ENCODE measurements around the gene TRPM4. TPM values are rescaled to one million over a fixed set of nuclear protein-coding genes. Genes with fewer than 3 reads are reported as not detected.

Gene TRPM4
- total and polyA plus RNA-seq, 2 of the 13 experiments (the other 11 are each of a cell fraction or from before 2014, with no cell fraction given), result 1.9 to 4.3 TPM

DNA sequence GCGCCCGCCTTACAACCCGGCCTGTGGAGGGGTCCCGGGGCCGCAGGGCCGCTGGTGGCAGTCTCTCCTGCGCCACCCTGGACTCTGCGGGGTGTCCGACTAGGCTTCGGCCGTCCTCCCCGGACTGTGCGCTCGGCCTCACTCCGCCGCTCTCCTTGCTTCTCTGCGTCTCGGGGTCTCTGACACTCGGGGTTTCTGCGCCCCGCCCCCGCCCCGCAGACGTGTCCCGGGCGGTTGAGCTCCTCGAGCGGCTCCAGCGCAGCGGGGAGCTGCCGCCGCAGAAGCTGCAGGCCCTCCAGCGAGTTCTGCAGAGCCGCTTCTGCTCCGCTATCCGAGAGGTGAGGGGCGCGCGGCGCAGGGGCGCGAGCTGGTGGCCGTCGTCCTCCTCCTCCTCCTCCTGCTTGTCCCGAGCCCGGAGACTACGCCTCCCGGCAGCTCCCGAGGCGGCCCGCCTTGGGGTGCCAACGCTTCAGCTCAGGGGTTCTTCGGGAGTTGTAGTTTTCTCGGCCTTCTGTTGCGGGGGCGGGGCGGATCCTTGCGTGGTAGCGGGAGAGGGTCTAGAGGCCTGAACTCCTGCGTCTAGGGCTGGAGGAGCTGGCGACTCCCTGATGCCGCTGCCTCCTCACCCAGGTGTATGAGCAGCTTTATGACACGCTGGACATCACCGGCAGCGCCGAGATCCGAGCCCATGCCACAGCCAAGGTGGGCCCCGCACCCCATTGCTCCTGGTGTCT lies 42.8 kb upstream of the TRPM4 start (continued):
- TF ChIP-seq, protein P1, sequence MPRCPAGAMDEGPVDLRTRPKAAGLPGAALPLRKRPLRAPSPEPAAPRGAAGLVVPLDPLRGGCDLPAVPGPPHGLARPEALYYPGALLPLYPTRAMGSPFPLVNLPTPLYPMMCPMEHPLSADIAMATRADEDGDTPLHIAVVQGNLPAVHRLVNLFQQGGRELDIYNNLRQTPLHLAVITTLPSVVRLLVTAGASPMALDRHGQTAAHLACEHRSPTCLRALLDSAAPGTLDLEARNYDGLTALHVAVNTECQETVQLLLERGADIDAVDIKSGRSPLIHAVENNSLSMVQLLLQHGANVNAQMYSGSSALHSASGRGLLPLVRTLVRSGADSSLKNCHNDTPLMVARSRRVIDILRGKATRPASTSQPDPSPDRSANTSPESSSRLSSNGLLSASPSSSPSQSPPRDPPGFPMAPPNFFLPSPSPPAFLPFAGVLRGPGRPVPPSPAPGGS (CRISPR knock-in tag; IDR thresholded peaks at IDR 0.05), result peak; percentile 12; the same call in 1 of the 2 replicates
- 0 out of 2 replicates have a peak, but pooled peaks have one; percentile 29 for TF ChIP-seq MEF2D (CRISPR knock-in tag; IDR thresholded peaks at IDR 0.05)
- TF ChIP-seq SNAPC2 (CRISPR knock-in tag; IDR thresholded peaks at IDR 0.05), result no peak
- TF ChIP-seq HCFC1 (IDR thresholded peaks at IDR 0.05; ENCODE audit: low read depth, low read length), result peak; percentile 56; the same call in 1 of the 2 replicates
- TF ChIP-seq HDAC1 (CRISPR knock-in tag; IDR thresholded peaks at IDR 0.05), result peak; percentile 41; the same call in 1 of the 2 replicates
- TF ChIP-seq NONO (IDR thresholded peaks at IDR 0.05), result no peak
- peak; percentile 42; the same call in 1 of the 2 replicates for TF ChIP-seq NONO (CRISPR knock-in tag; conservative IDR thresholded peaks at IDR 0.05)
- TF ChIP-seq, protein P2, sequence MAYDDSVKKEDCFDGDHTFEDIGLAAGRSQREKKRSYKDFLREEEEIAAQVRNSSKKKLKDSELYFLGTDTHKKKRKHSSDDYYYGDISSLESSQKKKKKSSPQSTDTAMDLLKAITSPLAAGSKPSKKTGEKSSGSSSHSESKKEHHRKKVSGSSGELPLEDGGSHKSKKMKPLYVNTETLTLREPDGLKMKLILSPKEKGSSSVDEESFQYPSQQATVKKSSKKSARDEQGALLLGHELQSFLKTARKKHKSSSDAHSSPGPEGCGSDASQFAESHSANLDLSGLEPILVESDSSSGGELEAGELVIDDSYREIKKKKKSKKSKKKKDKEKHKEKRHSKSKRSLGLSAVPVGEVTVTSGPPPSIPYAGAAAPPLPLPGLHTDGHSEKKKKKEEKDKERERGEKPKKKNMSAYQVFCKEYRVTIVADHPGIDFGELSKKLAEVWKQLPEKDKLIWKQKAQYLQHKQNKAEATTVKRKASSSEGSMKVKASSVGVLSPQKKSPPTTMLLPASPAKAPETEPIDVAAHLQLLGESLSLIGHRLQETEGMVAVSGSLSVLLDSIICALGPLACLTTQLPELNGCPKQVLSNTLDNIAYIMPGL (CRISPR knock-in tag; IDR thresholded peaks at IDR 0.05; ENCODE audit: borderline replicate concordance in 1 of 2, low read depth in 1 of 2), result peak; percentile 28 to 40; a peak in 2 of 4 replicates
- 0 out of 2 replicates have a peak, but pooled peaks have one; percentile 32 for TF ChIP-seq HIVEP1 (CRISPR knock-in tag; IDR thresholded peaks at IDR 0.05)
- TF ChIP-seq, protein P3, sequence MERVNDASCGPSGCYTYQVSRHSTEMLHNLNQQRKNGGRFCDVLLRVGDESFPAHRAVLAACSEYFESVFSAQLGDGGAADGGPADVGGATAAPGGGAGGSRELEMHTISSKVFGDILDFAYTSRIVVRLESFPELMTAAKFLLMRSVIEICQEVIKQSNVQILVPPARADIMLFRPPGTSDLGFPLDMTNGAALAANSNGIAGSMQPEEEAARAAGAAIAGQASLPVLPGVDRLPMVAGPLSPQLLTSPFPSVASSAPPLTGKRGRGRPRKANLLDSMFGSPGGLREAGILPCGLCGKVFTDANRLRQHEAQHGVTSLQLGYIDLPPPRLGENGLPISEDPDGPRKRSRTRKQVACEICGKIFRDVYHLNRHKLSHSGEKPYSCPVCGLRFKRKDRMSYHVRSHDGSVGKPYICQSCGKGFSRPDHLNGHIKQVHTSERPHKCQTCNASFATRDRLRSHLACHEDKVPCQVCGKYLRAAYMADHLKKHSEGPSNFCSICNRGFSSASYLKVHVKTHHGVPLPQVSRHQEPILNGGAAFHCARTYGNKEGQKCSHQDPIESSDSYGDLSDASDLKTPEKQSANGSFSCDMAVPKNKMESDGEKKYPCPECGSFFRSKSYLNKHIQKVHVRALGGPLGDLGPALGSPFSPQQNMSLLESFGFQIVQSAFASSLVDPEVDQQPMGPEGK (CRISPR knock-in tag; IDR thresholded peaks at IDR 0.05), result 0 out of 2 replicates have a peak, but pooled peaks have one; percentile 11
- TF ChIP-seq, protein P4, sequence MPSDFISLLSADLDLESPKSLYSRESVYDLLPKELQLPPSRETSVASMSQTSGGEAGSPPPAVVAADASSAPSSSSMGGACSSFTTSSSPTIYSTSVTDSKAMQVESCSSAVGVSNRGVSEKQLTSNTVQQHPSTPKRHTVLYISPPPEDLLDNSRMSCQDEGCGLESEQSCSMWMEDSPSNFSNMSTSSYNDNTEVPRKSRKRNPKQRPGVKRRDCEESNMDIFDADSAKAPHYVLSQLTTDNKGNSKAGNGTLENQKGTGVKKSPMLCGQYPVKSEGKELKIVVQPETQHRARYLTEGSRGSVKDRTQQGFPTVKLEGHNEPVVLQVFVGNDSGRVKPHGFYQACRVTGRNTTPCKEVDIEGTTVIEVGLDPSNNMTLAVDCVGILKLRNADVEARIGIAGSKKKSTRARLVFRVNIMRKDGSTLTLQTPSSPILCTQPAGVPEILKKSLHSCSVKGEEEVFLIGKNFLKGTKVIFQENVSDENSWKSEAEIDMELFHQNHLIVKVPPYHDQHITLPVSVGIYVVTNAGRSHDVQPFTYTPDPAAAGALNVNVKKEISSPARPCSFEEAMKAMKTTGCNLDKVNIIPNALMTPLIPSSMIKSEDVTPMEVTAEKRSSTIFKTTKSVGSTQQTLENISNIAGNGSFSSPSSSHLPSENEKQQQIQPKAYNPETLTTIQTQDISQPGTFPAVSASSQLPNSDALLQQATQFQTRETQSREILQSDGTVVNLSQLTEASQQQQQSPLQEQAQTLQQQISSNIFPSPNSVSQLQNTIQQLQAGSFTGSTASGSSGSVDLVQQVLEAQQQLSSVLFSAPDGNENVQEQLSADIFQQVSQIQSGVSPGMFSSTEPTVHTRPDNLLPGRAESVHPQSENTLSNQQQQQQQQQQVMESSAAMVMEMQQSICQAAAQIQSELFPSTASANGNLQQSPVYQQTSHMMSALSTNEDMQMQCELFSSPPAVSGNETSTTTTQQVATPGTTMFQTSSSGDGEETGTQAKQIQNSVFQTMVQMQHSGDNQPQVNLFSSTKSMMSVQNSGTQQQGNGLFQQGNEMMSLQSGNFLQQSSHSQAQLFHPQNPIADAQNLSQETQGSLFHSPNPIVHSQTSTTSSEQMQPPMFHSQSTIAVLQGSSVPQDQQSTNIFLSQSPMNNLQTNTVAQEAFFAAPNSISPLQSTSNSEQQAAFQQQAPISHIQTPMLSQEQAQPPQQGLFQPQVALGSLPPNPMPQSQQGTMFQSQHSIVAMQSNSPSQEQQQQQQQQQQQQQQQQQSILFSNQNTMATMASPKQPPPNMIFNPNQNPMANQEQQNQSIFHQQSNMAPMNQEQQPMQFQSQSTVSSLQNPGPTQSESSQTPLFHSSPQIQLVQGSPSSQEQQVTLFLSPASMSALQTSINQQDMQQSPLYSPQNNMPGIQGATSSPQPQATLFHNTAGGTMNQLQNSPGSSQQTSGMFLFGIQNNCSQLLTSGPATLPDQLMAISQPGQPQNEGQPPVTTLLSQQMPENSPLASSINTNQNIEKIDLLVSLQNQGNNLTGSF (CRISPR knock-in tag; IDR thresholded peaks at IDR 0.05), result 0 out of 2 replicates have a peak, but pooled peaks have one; percentile 30
- TF ChIP-seq, protein P5, sequence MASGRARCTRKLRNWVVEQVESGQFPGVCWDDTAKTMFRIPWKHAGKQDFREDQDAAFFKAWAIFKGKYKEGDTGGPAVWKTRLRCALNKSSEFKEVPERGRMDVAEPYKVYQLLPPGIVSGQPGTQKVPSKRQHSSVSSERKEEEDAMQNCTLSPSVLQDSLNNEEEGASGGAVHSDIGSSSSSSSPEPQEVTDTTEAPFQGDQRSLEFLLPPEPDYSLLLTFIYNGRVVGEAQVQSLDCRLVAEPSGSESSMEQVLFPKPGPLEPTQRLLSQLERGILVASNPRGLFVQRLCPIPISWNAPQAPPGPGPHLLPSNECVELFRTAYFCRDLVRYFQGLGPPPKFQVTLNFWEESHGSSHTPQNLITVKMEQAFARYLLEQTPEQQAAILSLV (CRISPR knock-in tag; IDR thresholded peaks at IDR 0.05; ENCODE audit: borderline replicate concordance), result peak; percentile 70; the same call in 1 of the 2 replicates
- 0 out of 2 replicates have a peak, but pooled peaks have one; percentile 33 for TF ChIP-seq ZNF572 (CRISPR knock-in tag; IDR thresholded peaks at IDR 0.05)
- TF ChIP-seq GABPB1 (CRISPR knock-in tag; IDR thresholded peaks at IDR 0.05), result peak; percentile 69
- TF ChIP-seq ZC3H13 (CRISPR knock-in tag; IDR thresholded peaks at IDR 0.05), result 0 out of 2 replicates have a peak, but pooled peaks have one; percentile 55
- peak; percentile 21; the same call in 1 of the 2 replicates for TF ChIP-seq SAP130 (CRISPR knock-in tag; IDR thresholded peaks at IDR 0.05; ENCODE audit: low read depth)

Data from HepG2 (cell line).